ENCODE measurements around the gene TMED1.

The TMED1 gene

DNA sequence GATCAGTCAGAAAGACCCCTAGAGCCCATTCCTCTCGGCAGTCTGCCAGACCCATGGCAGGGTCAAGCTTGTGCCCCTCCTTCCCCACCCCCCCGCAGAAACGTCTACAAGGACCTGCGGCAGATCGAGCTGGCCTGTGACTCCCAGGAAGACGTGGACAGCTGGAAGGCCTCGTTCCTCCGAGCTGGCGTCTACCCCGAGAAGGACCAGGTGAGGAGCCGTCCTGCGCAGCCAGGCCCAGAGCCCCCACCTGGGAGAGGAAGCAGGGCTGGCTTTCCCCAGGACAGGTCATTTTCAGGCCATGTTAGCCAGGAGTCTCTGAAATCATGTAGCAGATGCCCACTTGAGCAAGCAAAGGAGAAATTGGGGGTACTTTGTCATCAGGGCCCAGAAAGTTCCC is 12.3 kb downstream of the TMED1 start:
- Histone ChIP-seq H3K36me3 (peaks cover 76% of the 10 kb centered on the region), H3K4me3 (ENCODE audit: low read depth, low read length) (no peak overlapping the region), H3K27ac (no peak overlapping the region), H3K9me3 (ENCODE audit: severe bottlenecking) (no peaks in the 10 kb centered on the region), H3K27me3 (ENCODE audit: insufficient read depth, low read depth, severe bottlenecking) (no peaks in the 10 kb centered on the region)
- TF ChIP-seq CTCF (IDR thresholded peaks at IDR 0.05; ENCODE audit: low read depth, low read length), result no peak
- no peak for DNase-seq

GRCh38 chr19:10820173-10820572 is 15.8 kb downstream of the TMED1 start:
- peak; percentile 65 for TF ChIP-seq CTCF (IDR thresholded peaks at IDR 0.05; ENCODE audit: low read depth, low read length)
- DNase-seq, result no peak
- peaks cover 56% of the 10 kb centered on the region for H3K36me3 ChIP-seq
- H3K9me3 ChIP-seq (ENCODE audit: severe bottlenecking), result no peaks in the 10 kb centered on the region
- peak overlapping the region; percentile 50; the same call in 1 of the 2 replicates for H3K27ac ChIP-seq
- H3K4me3 ChIP-seq (ENCODE audit: low read depth, low read length), result no peak overlapping the region
- H3K27me3 ChIP-seq (ENCODE audit: insufficient read depth, low read depth, severe bottlenecking), result no peaks in the 10 kb centered on the region

DNA sequence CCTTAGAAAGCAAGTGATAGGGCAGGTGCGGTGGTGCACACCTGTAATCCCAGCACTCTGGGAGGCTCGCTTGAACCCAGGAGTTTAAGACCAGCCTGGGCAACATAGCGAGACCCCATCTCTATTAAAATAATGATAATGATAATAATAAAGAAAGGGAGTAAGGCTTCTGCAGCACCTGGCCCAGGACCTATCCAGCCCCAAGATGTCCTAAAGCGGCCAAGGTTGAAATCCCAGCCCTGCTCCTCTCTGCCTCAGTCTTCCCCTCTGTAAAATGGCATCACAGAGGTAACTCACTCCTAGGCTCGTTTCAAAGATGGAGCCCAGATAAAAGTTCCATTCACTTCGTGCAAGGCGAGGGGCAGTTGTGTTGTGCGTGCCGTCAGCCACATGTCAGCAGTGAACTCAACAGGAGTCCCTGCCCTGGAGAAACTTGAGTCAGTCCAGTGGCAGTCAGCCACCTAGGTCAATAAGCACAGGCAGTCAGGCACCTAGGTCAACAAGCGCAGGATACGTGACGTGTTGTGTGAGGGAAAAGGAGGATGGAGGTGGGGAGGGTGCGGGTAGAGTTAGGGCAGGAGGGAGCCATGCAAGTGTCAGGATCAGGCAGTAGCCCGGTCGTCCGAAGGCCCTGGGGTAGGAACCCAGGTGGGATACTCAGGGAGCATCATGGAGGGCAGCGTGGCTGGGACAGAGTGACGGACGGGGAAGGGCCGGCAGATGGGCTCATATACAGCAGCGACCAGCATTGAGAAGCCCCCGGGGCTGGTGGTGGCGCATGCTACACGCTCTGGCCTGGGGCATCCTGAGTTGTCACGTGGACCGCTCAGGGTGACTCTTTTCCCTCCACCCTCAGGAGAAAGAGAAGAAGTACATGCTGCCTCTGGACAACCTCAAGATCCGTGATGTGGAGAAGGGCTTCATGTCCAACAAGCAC is 16.6 kb downstream of the TMED1 start:
- Histone ChIP-seq H3K4me3 (ENCODE audit: low read depth, low read length) (no peak overlapping the region), H3K36me3 (peaks cover 51% of the 10 kb centered on the region), H3K9me3 (ENCODE audit: severe bottlenecking) (no peaks in the 10 kb centered on the region), H3K27me3 (ENCODE audit: insufficient read depth, low read depth, severe bottlenecking) (no peaks in the 10 kb centered on the region), H3K27ac (no peak overlapping the region)
- TF ChIP-seq CTCF (IDR thresholded peaks at IDR 0.05; ENCODE audit: low read depth, low read length), result no peak
- DNase-seq, result no peak

DNA sequence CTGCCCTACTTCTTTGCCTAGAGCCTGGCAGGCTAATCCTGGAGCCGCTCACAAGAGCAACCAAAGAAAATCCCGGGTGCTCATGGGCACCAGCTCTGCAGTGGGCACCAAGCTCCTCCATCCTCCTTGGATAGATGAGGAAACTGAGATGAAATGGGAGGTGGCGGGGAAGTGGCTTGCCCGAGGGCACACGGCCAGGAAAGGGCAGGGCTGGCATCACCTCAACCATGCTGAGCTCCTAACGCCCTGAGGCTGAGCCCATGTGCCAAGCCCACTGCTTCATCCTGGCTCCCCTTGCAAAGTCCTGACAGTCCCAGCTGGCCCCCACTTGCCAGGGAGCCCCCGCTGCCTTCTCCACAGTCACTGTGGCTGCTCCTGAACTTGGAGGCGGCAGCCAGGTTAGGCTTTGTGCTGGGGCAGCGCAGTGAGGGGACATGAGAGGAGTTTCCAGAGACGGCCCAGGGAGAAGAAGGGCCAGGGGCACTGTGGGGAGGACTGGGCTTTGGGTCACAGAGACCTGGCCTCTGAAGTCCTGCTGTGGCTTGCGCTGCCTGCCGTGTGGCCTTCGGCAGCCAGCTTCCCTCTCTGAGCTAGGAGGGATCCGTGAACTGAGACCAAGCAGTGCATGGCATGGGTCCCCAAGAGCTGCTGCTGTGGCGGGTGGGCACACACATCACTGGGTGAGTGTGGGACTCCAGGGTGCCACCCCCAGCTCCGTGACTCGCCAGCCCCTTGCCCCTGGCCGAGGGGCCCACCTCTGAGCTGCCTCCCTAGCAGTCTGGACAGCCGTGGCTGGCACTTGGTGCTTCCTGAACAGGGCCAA is 17.5 kb downstream of the TMED1 start:
- no peaks in the 10 kb centered on the region for H3K9me3 ChIP-seq (ENCODE audit: severe bottlenecking)
- H3K36me3 ChIP-seq, result peaks cover 42% of the 10 kb centered on the region
- no peak overlapping the region for H3K27ac ChIP-seq
- no peaks in the 10 kb centered on the region for H3K27me3 ChIP-seq (ENCODE audit: insufficient read depth, low read depth, severe bottlenecking)
- DNase-seq, result no peak
- H3K4me3 ChIP-seq (ENCODE audit: low read depth, low read length), result no peak overlapping the region
- TF ChIP-seq CTCF (IDR thresholded peaks at IDR 0.05; ENCODE audit: low read depth, low read length), result no peak

GRCh38 chr19:10817291-10818038 is 18.5 kb downstream of the TMED1 start:
- DNase-seq, result no peak
- Histone ChIP-seq H3K9me3 (ENCODE audit: severe bottlenecking) (no peaks in the 10 kb centered on the region), H3K36me3 (peaks cover 37% of the 10 kb centered on the region), H3K27ac (no peak overlapping the region), H3K4me3 (ENCODE audit: low read depth, low read length) (no peak overlapping the region), H3K27me3 (ENCODE audit: insufficient read depth, low read depth, severe bottlenecking) (no peaks in the 10 kb centered on the region)
- no peak for TF ChIP-seq CTCF (IDR thresholded peaks at IDR 0.05; ENCODE audit: low read depth, low read length)

All from WERI-Rb-1 (cell line).